ENCODE results near the gene ASB10.

ASB10 gene

GRCh38 chr7:151168003-151168786 is 18.9 kb downstream of the ASB10 start:
- in situ Hi-C loops (cut with HindIII; ENCODE audit: low sequenced_read_pairs) = loop anchor here (5.0 kb wide), 1 partner anchor 39 kb away; no protein-coding TSS in a partner anchor

- in situ Hi-C loops (cut with HindIII; ENCODE audit: low sequenced_read_pairs) = loop anchor here (5.0 kb wide), 1 partner anchor 40 kb away; no protein-coding TSS in a partner anchor
Observed at GRCh38 chr7:151167197-151167961, 19.7 kb downstream of the ASB10 start, which contains the start of gene GBX1. Gene GBX1 (minus strand): TSS chr7:151167694. CDS start chr7:151167548, 146 bp downstream.

- in situ Hi-C loops (cut with HindIII; ENCODE audit: low sequenced_read_pairs) = loop anchor here (5.0 kb wide), 1 partner anchor 41 kb away; no protein-coding TSS in a partner anchor
Observed at GRCh38 chr7:151166629-151167196, 20.3 kb downstream of the ASB10 start.

- in situ Hi-C loops (cut with HindIII; ENCODE audit: low sequenced_read_pairs) = no loop called here
Observed at GRCh38 chr7:151161757-151162156, 25.3 kb downstream of the ASB10 start.

GRCh38 chr7:151157645-151158329 is 29.3 kb downstream of the ASB10 start:
- in situ Hi-C loops (cut with HindIII; ENCODE audit: low sequenced_read_pairs) = no loop called here

GRCh38 chr7:151152643-151153513 is 34.2 kb downstream of the ASB10 start:
- in situ Hi-C loops (cut with HindIII; ENCODE audit: low sequenced_read_pairs) = no loop called here

- in situ Hi-C loops (cut with HindIII; ENCODE audit: low sequenced_read_pairs) = no loop called here
Observed at GRCh38 chr7:151150388-151150787, 36.7 kb downstream of the ASB10 start.

- in situ Hi-C loops (cut with HindIII; ENCODE audit: low sequenced_read_pairs) = loop anchor here (10.0 to 25.0 kb wide), 2 partner anchors 76 to 164 kb away; partner anchors contain the start of gene ABCF2
Observed at GRCh38 chr7:151148319-151149259, 38.5 kb downstream of the ASB10 start.

- in situ Hi-C loops (cut with HindIII; ENCODE audit: low sequenced_read_pairs) = loop anchor here (10.0 to 25.0 kb wide), 2 partner anchors 78 to 166 kb away; partner anchors contain the start of gene ABCF2
Observed at GRCh38 chr7:151146761-151147160, 40.3 kb downstream of the ASB10 start.

GRCh38 chr7:151144387-151144786 is 42.7 kb downstream of the ASB10 start:
- in situ Hi-C loops (cut with HindIII; ENCODE audit: low sequenced_read_pairs) = loop anchor here (10.0 to 25.0 kb wide), 2 partner anchors 80 to 168 kb away; partner anchors contain the start of gene ABCF2

- in situ Hi-C loops (cut with HindIII; ENCODE audit: low sequenced_read_pairs) = loop anchor here (10.0 to 25.0 kb wide), 2 partner anchors 81 to 169 kb away; partner anchors contain the start of gene ABCF2
Observed at GRCh38 chr7:151143261-151144015, 43.6 kb downstream of the ASB10 start.

GRCh38 chr7:151142686-151143040 is 44.4 kb downstream of the ASB10 start:
- in situ Hi-C loops (cut with HindIII; ENCODE audit: low sequenced_read_pairs) = loop anchor here (10.0 to 25.0 kb wide), 2 partner anchors 82 to 170 kb away; partner anchors contain the start of gene ABCF2

GRCh38 chr7:151141855-151142685 is 45.0 kb downstream of the ASB10 start:
- in situ Hi-C loops (cut with HindIII; ENCODE audit: low sequenced_read_pairs) = loop anchor here (10.0 to 25.0 kb wide), 2 partner anchors 83 to 170 kb away; partner anchors contain the start of gene ABCF2

- in situ Hi-C loops (cut with HindIII; ENCODE audit: low sequenced_read_pairs) = loop anchor here (10.0 to 25.0 kb wide), 2 partner anchors 83 to 171 kb away; partner anchors contain the start of gene ABCF2
Observed at GRCh38 chr7:151141311-151141854, 45.7 kb downstream of the ASB10 start.

- in situ Hi-C loops (cut with HindIII; ENCODE audit: low sequenced_read_pairs) = loop anchor here (10.0 to 25.0 kb wide), 2 partner anchors 84 to 171 kb away; partner anchors contain the start of gene ABCF2
Observed at GRCh38 chr7:151140826-151141225, 46.2 kb downstream of the ASB10 start.

GRCh38 chr7:151139791-151140190 is 47.3 kb downstream of the ASB10 start:
- in situ Hi-C loops (cut with HindIII; ENCODE audit: low sequenced_read_pairs) = loop anchor here (10.0 to 25.0 kb wide), 2 partner anchors 85 to 173 kb away; partner anchors contain the start of gene ABCF2
